Panc1 (cell line): Measurements from ENCODE around the gene MAP2K3.
"Not testable (repeated sequence)": the region's sequence is repeated elsewhere in the genome, so short reads cannot be mapped to it uniquely, and the experiment has no call there.

Source experiments
- CTCF ChIP-seq: fragments of 450-650 bp; IDR thresholded peaks from 2 replicates; pipeline ENCODE4 v1.5.1; 2017; ENCODE audit warnings: mild to moderate bottlenecking
- POLR2AphosphoS5 ChIP-seq: IDR thresholded peaks from 2 replicates; pipeline ENCODE4 v1.6.1; 2012; ENCODE audit warnings: mild to moderate bottlenecking, low read depth, low read length, moderate library complexity
- REST ChIP-seq, 2 experiments: IDR thresholded peaks; 2 replicates each; pipeline ENCODE4 v1.6.1; 2011 to 2012; ENCODE audit warnings: low read depth in 2 of 2, control low read depth in 1 of 2, low read length in 1 of 2, mild to moderate bottlenecking in 1 of 2, moderate library complexity in 1 of 2; ENCODE audit not compliant: insufficient read depth in 1 of 2
- SIN3A ChIP-seq: IDR thresholded peaks from 2 replicates; pipeline ENCODE4 v1.6.1; 2012; ENCODE audit warnings: low read depth, mild to moderate bottlenecking, low read length, moderate library complexity, borderline replicate concordance; ENCODE audit not compliant: insufficient read depth

GRCh38 chr17:21349358-21350050 lies 65.0 kb downstream of the MAP2K3 start:
- TF ChIP-seq SIN3A; CTCF; REST (IDR thresholded peaks at IDR 0.05; ENCODE audit: insufficient read depth in 1 of 2, low read depth in 2 of 2, low read length in 1 of 2); POLR2AphosphoS5: not testable (repeated sequence)
